Prostate gland (tissue), 2 donors: ENCODE results near the gene INPP5D.

Experiments
- CTCF ChIP-seq, 4 experiments: fragments of 200-600 bp in 2 of 4; fragments of 450-650 bp in 2 of 4; sonication (generic) in 2 of 4; IDR thresholded peaks; 1 replicate in 3 of 4; 2 replicates in 1 of 4; pipeline ENCODE4 v1.5.1; 2016 to 2019; ENCODE audit warnings: antibody characterized with exemption in 4 of 4, mild to moderate bottlenecking in 2 of 4, moderate library complexity in 2 of 4
- POLR2A ChIP-seq: fragments of 450-650 bp; IDR thresholded peaks from one replicate; pipeline ENCODE4 v1.6.1; 2016; ENCODE audit warnings: antibody characterized with exemption, mild to moderate bottlenecking

- no peak for TF ChIP-seq POLR2A
- TF ChIP-seq CTCF (IDR thresholded peaks at IDR 0.05) = no peak
These were observed 19.6 kb upstream of the INPP5D start for GRCh38 chr2:233040571-233040970.
